GM19025 (cell line): Measurements from ENCODE around the gene FLT1.

Experiments
- ATAC-seq: cut with Tn5 transposase; IDR thresholded peaks from one replicate; pipeline ENCODE4 v1.9.1; 2021; ENCODE audit warnings: mild to moderate bottlenecking, low read depth, moderate library complexity; ENCODE audit not compliant: unreplicated experiment

The FLT1 gene

GRCh38 chr13:28494778-28495537 lies at the start of gene FLT1:
TSS of gene FLT1 (minus strand) at chr13:28495128. CDS start at chr13:28494843, 285 bp downstream.
- no peak for ATAC-seq

- no peak for ATAC-seq
Observed at GRCh38 chr13:28544026-28544425, 49.1 kb upstream of the FLT1 start.

GRCh38 chr13:28542804-28543203 lies 47.9 kb upstream of the FLT1 start:
- ATAC-seq: no peak

- ATAC-seq: no peak
Observed at GRCh38 chr13:28541966-28542365, 47.0 kb upstream of the FLT1 start.

- ATAC-seq: no peak
Observed at GRCh38 chr13:28540612-28541011, 45.7 kb upstream of the FLT1 start.

- no peak for ATAC-seq
Observed at GRCh38 chr13:28539625-28540286, 44.8 kb upstream of the FLT1 start.

- no peak for ATAC-seq
Observed at GRCh38 chr13:28538932-28539331, 44.0 kb upstream of the FLT1 start.

GRCh38 chr13:28537171-28537570 lies 42.2 kb upstream of the FLT1 start:
- ATAC-seq: no peak

- no peak for ATAC-seq
Observed at GRCh38 chr13:28536371-28536770, 41.4 kb upstream of the FLT1 start.

GRCh38 chr13:28535734-28536133 lies 40.8 kb upstream of the FLT1 start:
- no peak for ATAC-seq

GRCh38 chr13:28534801-28535200 lies 39.9 kb upstream of the FLT1 start:
- ATAC-seq: no peak

- ATAC-seq: no peak
Observed at GRCh38 chr13:28534210-28534609, 39.3 kb upstream of the FLT1 start.

GRCh38 chr13:28533441-28534166 lies 38.7 kb upstream of the FLT1 start:
- no peak for ATAC-seq

- ATAC-seq: no peak
Observed at GRCh38 chr13:28533125-28533436, 38.2 kb upstream of the FLT1 start.

GRCh38 chr13:28532388-28533124 lies 37.6 kb upstream of the FLT1 start:
- no peak for ATAC-seq

- no peak for ATAC-seq
Observed at GRCh38 chr13:28531845-28532387, 37.0 kb upstream of the FLT1 start.

- no peak for ATAC-seq
Observed at GRCh38 chr13:28531077-28531844, 36.3 kb upstream of the FLT1 start.

GRCh38 chr13:28530729-28531076 lies 35.8 kb upstream of the FLT1 start:
- no peak for ATAC-seq

GRCh38 chr13:28529836-28530235 lies 34.9 kb upstream of the FLT1 start:
- ATAC-seq: no peak

GRCh38 chr13:28528848-28529247 lies 33.9 kb upstream of the FLT1 start:
- no peak for ATAC-seq
